Stimulated activated CD4-positive, alpha-beta T cell treated with anti-CD3 and anti-CD28 coated beads, Interleukin-1b, Interleukin-23, amount 100 ng/mL, for 4 hours (primary cell): Measurements from ENCODE around the gene NIF3L1.

Experiments
- DNase-seq, 2 donors: peaks; one replicate each; pipeline ENCODE4 v3.0.0-alpha.2; 2020; ENCODE audit warnings: low read depth in 2 of 2

Gene NIF3L1

DNA sequence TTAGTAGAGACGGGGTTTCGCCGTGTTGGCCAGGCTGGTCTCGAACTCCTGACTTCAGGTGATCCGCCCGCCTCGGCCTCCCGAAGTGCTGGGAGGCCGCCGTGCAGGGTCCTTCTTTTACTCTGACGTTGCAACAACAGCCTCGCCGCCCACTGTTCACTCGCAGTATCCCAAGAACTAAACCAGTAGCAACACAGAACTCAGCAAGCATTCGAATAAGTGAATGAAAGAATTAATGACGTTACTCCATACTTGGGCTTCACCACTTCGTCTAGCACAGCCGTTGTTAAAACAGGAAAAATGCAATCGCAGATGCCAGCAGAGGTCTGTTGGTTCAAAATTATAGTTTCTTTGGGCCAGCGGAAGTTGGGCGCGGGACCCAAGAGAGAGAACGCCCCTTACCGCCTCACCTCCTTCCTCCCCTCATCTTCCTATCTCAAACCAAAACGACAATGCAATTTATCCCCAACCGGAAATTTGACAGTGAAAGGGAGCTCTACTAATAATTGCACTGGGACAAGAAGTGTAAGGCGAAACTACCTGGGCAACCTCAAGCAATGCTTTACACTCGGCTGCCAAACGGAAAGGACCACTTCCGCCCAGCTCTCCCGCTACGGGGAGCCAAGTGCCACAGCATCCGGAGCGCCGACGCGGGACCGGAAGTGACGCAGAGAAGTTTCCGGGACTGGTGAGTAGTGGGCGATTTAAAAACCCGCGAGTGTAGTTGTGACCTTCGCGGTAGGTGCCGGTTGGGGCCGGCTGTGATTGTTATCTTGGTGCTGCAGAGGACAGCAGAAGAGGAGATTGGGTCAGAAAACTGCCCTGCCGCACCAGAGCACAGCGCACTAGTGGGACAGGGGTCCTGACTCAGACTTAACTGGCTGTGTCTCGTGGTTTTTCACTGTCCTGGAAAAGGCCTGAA lies at the start of gene NIF3L1, which contains the start of gene PPIL3:
TSS of gene NIF3L1 (plus strand) at position 668 of the 922 bp plus-strand sequence. CDS start 2,573 bp downstream, outside the sequence.
TSS of gene PPIL3 (minus strand) at position 374 of the 922 bp plus-strand sequence. CDS start 1,462 bp downstream, outside the sequence.
- DNase-seq: peak; percentile 89 to 94

GRCh38 chr2:200839513-200839912 lies 49.7 kb upstream of the NIF3L1 start:
- DNase-seq: no peak

DNA sequence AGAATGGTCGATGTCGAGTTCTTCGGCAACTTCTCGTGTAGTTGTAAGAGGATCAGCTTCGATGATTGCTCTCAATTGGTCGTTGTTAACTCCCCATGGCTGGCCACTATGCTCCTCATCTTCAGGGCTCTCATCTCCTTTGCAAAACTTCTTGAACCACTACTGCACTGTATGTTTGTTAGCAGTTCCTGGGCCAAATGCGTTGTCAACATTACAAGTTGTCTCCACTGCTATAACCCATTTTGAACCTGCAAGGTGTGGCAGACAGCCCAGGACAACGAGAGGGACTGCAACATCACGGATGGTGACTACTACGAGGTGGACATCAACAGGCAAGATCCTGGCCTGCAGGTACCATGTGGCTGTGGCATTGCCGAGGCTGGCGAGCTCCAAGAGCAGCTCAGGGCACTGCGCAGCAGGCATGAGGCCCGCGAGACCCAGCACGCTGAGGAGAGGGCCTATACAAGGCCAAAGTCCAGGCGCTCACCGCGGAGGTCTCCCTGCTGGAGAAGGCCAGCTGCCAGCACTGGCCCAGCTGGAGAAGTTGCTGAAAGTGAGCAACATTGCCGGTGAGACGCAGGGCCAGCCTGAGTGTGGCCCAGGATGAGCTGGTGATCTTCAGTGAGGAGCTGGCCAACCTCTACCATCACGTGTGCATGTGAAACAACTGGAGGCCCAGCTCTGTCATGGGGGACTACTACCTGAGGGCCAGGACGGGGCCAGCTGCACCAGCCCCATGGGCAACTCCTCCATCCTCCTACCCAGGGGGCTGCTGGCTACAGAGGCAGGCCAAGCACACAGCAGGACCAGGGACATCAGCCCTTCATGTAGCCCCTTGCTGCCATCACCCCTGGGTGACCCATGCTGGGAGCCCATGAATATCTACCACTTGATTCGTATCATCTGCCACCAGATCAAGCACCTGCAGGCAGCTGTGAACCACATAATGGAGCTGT lies 44.9 kb upstream of the NIF3L1 start:
- DNase-seq: no peak

DNA sequence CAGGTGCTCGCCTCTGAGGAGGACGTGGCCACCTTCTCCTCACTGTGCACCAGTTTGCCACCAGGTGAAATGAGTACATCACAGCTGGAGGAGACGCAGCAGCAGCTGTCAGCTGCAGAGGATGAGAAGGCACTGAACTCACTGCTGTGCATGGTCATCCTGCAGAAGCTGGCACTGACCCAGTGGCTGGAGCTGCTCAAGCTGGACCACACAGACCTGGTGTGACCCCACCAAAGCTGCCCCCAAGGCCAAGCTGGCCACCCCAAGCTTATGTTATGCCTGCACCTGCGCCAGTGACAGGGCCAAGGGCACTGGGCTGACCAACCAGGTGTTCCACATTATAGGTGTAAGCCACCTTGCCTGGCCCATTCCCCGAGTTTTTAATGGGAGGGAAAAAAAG lies 44.0 kb upstream of the NIF3L1 start:
- DNase-seq: no peak

DNA sequence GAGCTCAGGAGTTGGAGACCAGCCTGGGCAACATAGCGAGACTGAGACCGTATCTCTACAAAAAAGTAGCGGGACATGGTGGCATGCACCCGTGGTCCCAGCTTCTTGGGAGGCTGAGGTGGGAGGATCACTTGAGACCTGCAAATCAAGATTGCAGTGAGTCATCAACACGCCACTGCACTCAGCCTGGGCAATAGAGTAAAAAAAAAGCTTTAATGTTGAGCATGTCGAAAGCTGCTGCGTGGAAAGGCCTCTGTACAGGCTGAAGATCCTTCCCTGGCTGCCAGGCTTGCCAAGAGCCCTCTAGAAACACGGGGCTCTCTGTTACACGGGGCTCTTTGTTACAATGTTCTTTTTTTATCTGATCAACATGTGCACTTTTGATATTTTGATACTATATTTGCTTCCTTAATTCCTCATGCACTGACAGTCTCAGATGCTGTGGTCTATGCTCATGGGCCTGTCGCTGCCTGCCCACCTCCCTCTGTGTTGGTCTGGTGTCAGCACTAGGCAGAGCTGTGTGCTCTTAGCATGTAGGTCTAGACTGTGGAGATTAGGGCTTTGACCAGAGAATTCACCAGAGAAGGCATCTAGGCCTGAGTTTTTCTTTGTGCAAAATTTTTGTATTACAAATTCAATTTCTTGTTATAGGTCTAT lies 43.4 kb upstream of the NIF3L1 start:
- DNase-seq: no peak

DNA sequence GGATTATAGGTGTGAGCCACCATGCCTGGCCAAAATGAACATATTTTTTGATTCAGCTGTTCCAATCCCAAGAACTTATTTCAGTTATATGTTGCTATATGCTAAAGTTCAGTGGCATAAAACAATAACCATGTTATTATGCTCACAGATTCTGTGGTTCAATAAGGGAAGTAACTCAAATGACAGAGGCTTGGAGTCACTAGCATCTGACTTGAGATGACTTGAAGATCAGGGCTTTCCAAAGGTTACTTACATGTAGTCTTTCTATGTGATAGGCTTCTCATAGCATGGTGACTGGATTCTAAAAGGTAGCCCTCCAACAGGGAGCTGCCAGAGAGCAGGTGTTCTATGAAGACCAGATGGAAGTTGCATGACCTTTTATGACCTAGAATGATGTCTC lies 41.9 kb upstream of the NIF3L1 start:
- no peak for DNase-seq

GRCh38 chr2:200847939-200848338 lies 41.2 kb upstream of the NIF3L1 start:
- no peak for DNase-seq

GRCh38 chr2:200850512-200851256 lies 38.5 kb upstream of the NIF3L1 start:
- DNase-seq: no peak

DNA sequence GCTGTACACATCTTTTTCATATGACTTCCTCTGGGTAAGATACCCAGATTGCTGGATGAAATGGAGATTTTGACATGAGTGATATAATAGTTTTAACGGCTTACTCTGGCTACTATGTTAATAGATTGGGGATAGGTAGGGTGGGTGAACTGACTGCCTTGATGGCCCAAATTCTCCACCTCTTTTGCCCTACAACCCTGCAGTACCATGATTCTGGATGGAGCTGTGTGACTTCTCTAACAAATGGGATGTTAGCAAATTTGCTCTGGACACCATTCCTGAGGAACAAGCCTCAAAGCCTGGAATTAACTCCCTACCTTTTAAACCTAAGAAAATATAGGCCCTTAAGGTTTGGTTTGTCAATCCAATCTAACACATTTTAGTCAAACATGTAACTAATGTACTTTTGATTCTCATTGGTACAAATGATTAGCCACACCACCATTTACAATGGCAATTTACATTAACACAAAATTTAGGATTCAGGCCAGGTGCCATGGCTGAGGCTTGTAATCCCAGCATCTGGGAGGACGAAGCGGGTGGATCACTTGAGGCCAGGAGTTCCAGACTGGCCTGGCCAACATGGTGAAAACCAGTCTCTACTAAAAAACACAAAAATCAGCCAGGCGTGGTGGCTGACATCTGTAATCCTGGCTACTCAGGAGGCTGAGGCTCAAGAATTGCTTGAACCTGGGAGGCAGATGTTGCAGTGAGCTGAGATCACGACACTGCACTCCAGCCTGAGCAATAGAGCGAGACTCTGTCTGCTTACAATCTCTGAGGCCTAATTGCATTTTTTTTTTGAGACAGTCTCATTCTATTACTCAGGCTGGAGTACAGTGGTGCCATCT lies 37.5 kb upstream of the NIF3L1 start:
- no peak for DNase-seq

DNA sequence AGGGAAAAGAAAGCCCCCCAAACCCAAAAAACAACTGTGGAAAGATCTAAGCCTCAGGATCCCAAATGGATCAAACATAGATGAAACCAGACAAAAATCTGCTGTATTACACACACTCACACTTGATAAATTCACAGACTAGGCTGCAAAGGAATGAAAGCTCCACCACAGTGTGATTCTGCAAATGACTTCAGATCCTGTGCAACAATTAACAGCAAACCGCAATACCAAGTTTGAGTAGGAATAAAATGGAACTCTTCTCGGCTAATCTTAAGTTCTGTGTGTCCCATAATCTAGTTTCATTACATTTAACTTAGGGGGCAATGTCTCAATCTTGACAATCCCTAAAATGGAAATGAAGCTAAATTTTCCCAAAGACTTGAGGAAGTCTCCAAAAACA lies 36.6 kb upstream of the NIF3L1 start:
- no peak for DNase-seq

DNA sequence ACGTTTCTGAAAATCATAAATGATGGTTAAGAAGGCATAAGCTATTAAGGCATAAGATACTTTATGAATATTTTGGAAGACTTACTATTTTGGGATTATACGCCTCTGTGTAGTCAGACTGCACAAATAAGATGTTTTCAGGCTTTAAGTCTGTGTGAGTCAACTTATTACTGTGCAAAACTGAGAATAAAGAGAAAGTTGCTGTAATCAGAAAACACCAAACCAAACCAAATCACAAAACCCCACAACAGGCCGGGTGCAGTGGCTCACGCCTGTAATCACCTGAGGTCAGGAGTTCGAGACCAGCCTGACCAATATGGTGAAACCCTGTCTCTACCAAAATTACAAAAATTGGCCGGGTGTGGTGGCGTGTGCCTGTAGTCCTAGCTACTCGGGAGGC lies 32.4 kb upstream of the NIF3L1 start:
- no peak for DNase-seq

- no peak for DNase-seq
Observed at GRCh38 chr2:200860092-200860795, 28.9 kb upstream of the NIF3L1 start.

DNA sequence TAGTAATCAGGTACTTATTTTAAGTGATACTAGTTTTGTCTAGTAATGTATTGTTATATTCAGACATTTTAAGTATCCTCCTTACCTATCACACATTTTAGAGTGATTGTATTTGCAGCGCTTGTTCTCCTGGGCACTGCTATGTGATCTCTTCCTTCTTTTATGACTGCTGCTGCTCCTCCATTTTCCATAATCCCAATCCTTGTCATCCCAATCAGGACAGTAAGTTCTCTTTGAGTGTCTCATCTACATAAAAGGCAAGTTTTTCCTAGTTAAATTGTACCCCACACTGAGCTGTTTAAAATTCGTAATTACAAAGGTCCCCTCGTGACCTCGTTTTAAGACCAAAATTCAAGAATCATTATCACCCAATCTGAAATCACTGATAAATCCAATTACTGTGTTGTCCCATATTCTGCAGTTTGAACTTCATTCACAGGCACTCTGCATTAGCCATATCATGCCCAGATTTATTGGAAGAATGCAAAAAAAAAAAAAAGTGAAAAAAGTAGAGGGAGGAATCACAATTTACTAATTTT lies 27.5 kb upstream of the NIF3L1 start:
- DNase-seq: no peak

DNA sequence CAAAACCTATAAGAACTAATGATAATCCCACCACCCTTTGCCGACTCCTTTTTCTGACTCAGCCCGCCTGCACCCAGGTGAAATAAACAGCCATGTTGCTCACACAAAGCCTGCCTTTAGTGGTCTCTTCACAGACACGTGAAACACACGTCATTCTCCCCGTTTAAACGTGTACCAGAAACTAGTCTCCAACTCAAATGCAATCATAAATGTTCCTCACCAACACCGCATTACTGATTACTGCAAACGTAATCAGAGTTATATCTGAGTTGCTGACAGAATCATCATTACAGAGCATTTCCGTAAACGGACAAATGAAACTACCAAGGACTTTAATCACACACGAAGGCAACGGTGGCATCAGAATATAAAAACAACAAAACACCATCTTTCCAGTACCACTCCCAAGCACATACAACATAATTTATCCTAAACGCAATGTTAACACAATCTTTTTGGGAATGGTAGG lies 26.6 kb upstream of the NIF3L1 start:
- DNase-seq: peak; percentile 16 to 42

DNA sequence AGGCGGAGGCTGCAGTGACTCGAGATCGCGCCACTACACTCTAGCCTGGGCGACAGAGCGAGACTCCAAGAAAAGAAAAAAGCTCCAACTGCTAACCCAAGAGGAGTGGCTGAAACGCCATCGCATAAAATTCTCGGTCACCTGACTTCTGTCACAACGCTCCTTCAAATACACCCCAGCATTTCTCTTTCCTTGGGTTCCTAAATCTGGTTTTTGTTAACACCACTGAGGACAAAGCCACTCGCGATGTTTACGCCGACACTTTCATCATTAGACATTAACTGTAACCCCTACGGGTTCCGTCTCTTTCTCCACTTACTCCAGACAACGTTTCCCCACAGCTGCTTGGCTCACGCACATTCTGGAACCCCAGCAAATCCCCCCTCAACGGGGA lies 25.4 kb upstream of the NIF3L1 start:
- DNase-seq: no peak

GRCh38 chr2:200864176-200865034 lies 24.8 kb upstream of the NIF3L1 start, which contains the start of gene CLK1:
TSS of gene CLK1 (minus strand) at chr2:200864658. CDS start at chr2:200861862, 2,796 bp downstream.
- peak; percentile 92 to 95 for DNase-seq

DNA sequence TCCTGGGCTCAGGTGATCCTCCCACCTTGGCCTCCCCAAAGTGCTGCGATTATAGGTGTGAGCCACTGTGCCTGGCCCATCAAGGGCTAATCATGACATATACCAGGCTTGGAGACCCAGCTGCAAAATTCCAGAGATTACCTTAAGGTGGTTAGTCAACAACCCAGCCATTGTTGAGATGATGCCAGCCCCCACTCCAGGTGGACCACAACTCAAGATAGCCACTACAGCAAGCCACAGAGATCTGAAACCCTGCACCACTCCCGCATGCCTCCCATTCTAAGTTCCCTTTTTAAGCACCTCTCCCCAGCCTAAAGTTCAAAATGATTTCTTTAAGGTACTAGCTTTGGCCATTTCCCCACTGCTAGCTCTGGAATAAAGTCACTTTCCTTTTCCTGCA lies 20.2 kb upstream of the NIF3L1 start:
- no peak for DNase-seq

DNA sequence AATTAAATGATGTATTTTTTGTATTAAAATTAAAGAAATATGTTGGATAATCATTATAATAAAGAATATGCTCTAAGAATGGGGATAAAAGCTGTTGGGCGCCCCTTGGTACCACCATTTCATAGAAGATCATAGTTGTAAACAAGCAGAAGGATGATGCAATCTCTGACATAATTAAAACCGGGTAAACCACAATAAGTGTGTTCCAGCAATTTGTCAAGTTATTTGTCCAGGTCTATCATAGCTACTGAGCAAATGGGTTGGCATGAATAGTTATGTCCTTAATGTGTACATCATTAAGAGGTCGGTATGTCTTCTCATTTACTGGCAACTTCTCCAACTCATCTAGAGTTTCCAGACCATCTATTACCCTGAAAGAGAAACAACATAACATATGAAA lies 18.0 kb upstream of the NIF3L1 start:
- no peak for DNase-seq
